Glomerular visceral epithelial cell (primary cell): ENCODE measurements around the gene AOPEP.

ENCODE experiments used
- DNase-seq: peaks from one replicate; pipeline ENCODE4 v3.0.0-alpha.2; 2016; ENCODE audit errors: extremely low spot score

Gene AOPEP

DNA sequence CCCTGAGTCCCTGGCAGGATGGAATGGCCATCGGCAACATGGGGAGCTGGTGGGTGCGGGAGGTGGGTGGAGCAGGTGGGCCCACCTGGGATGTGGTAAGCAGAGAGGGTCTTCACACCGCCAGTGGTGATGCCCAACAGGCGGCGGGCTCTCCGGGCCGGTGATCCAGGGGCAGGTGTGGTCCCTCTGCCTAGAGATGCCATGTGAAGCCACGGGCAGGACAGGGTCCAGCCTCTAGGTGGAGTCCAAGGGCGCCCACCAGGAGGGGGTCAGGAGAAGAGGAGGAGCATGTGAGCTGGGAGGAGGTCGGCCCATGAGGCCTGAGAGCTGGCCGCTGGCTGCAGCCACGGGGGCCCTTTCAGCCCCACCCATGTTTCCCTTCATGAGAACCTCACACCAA is 369.9 kb downstream of the AOPEP start:
- DNase-seq: no peak

DNA sequence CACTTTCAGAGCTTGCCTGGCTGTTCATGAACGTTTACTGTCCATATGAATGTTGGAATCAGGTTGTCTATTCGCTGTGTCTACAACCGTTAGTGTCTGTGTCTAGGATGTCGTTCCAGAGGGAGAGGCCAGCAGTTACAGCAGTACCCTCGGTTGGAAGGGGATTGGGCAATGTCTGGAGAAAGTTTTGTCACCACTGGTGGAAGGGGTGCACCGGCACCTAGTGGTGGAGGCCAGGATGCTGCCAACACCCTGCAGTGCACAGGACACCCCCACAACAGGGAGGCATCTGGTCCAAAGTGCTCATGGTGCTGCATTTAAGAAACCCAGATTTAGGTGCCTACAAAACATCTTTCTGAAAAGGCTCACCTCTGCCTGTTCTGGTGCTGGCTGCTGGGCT is 370.3 kb downstream of the AOPEP start:
- DNase-seq: no peak

DNA sequence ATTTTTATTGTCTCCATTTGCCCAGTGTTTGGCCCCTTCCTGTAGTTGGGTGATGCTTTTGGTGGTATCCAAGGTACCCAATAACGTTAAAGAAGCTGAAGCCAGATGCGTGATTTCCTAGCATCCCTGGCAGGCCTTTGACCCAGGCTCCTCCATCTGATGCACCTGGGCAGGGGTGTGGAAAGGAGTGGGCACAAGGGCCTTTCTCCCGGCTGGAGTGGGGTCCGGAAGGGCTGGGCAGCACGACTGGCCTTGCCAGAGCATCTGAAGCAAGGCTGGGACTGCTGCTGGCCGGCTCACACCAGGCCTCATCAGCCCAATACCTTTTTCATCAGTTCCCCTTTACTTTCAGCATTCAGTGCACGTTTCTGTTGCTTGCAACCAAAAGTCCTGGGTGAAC is 370.8 kb downstream of the AOPEP start:
- no peak for DNase-seq

DNA sequence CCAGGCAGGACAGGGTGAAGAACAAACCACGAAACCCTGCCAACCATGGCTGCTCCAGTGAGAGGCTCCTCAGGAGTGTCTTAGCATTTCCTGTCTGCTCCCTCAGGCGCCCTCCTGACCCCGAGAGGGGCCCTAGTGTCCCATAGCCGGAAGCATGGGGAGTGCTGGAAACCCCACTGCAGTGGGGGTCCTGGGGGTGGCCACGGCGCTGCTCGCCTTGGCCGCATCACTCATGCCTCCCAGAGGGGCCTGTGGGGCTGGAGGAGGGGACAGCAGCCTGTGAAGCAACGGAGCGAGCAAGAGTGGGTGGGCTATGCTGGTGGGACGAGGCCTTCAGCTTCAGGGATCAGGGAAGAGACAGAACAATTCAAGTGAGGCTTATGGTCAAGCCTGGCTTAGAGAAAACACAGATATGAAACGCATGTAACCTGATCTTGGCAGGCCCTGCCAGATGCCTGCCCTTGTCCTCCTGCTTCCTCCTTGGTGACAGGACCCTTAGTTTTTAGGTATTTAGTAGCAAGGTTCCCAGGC is 372.0 kb downstream of the AOPEP start:
- peak; percentile 41 for DNase-seq

DNA sequence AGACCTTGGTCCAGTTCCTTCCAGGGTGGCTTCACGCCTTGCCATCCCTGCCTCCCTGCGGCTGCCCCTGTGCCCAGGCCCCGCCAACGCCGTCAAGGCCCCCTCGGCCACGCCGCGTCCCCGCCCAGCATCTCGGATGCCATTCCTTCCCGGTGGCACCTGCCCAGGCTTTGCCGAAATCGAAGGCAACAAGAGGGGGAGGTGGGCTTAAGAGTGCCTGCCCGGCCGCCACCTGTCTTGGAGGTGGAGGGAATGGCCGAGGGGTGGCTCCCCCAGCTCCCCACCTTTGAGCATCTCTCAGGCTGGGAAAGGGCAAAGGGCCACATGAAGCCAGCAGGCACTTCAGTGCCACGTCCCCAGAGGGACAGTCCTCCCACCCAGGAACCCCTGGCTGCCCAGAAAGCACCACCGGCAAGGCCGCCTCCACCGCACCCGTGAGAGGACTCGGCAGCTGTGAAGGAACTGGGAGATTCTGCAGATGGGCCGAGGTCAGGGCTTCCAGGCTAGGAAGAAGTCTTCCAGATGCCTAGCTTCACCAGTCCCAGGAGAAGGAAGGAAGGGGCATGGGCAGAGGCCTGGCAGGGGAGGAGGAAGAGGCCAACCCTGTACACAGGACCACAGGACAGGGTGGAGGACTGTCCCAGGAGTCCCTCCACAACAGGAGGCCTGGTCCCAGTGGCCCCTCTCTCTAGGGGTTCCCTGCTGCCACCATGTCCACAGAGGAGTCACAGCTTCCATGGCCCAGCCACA is 373.0 kb downstream of the AOPEP start:
- no peak for DNase-seq

DNA sequence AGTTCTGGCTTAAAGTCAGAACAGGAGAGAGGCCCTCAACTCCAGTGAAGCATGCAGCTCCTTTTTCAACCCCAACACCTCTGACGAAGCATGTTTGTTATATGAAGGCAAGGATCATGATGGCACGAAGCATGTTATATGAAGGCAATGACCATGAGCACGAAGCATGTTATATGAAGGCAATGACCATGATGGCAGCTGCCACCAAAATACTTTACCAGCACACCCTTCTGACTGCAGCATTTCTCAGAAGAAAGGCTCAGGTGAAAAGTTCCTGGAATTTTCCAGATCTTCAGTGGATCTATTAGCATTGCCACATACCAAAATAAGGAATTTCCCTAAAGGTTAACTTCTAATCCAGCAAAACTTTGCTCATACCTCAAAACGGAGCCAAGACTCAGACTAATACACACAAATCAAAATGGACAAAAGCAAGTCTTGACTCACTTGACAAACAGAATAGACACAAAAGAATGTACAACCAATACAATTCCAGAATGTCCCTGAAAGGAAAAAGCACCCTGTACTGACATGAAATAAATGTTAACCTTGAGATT is 373.6 kb downstream of the AOPEP start:
- peak; percentile 52 for DNase-seq

DNA sequence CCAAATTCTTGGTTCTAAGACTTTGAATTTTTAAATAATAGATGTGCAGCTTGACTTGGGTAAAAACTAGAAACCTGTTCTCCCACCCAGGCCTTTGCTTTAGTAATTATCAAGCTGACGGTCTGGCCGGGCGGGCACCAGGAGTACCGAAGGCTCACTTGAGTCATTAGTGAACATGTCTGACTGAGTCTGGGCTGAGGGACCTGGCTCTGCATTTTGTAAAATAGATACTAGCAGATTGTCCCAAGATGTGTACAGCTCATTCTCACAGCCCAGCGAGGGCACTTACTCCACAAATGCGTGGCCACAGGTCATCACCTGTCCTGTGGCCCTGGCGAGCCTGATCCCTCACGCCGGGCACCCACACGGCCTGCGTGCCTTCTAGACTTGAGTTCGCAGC is 374.8 kb downstream of the AOPEP start:
- DNase-seq: no peak

DNA sequence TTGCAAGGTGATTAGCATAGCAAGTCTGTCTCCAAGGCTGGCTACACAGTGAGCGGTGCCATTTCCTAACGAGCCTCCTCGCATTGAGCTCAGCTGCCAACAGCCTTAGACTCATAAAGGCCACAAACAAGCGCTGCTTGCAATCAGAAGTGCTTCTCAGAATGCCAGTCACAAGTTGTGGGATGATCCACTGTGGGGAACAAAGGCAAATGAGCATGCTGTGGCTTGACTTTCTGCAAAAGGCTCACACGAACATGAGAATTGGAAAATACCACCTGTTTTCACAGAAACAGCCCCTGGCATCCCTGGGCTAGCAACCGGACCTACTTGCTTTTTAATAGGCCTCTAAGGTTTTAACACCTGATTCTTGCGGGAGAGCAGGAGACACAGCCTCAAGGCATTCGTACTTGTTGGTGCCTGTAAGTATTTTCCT is 375.5 kb downstream of the AOPEP start:
- DNase-seq: no peak

DNA sequence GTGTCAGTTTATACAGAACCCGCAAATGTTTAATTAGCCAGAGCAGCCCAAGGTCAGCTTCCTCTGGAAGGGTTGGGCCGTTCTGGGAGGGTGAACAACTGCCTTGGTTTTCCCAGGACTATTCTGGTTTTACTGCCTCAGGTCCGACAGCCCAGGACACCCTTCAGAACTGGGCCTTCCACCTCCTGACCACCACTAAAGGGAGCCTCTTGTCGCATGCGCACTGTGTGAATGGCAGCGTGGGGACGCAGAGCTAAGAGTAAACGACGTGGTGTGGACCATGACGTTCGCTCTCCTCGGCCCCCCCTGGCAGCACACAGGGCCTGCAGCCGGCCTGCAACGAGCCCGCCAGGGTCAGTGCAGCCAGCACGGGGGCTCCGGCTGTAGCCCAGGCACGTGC is 376.1 kb downstream of the AOPEP start:
- no peak for DNase-seq

DNA sequence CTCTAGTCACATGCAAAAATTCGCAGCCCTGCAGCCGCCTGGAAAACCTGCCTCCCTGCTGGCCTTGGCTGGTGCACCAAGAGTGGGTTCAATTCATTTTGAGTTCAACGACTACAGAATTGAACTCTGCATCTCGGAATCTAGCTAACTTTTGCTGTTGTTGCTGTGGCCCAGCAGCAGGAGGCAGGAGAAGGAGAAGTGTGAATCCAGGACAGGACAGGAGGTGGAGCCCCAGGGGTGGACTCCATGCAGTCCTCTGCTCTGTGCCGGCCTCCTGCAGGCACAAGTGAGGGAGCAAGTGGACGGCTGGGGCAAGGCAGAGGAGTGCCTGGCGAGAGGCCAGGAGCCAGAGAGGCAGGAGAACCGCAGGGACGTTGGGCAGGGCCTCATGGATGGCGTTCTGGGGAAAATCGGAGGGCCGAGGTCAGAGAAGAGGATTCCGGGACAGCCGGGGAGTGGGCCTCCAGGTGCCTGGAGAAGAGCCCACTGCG is 376.8 kb downstream of the AOPEP start:
- no peak for DNase-seq

DNA sequence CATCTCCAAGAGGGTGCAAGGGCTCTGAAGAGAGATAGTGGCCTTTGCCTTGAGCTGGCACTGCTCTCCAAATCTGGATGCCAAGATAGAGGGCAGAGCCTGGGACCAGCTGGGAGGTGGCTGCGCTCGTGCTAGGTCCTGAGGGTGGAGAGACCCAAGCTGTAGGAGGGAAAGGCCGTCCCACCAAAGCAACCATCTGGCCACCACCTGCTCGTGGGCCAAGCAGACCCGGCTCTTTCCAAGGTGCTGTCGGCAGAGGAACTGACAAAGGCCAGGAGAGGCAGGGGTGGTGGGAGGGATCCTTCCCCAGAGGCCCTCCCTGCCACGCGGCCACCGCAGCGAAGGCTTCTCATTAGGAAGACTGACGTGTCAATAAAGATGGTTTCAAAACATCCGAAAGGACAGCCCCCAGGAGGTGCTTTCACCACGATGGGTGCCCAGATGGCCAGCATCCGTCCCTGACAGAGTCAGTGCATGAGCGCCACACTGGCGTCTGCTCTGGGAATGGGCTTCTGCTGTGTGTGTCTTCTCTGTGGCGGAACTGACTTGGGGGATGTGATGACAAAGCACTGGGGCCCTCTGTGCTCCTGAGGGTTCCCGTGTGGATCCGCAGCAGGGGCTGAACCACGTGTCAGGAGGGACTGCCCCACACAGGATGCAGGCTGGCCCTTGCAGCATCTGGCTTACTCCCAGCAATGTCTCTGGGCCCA is 377.5 kb downstream of the AOPEP start:
- DNase-seq: no peak

DNA sequence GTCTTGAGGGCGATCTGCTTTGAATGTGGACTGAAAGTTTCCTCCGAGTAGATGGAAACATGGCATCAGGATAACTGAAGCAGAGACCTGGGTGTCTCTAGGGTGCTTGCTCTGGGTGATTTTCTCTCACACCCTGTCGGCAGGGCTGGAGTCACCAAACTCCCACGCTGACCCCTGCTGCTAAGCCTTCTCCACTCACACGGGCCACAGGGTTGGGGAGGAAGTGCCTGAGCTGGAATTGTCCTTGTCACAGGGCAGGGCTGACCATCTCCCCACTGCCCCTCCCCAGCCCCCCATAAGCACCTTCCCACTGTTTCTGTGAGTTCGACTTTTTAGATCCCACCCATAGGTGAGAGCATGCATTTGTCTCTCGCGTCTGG is 378.1 kb downstream of the AOPEP start:
- no peak for DNase-seq

DNA sequence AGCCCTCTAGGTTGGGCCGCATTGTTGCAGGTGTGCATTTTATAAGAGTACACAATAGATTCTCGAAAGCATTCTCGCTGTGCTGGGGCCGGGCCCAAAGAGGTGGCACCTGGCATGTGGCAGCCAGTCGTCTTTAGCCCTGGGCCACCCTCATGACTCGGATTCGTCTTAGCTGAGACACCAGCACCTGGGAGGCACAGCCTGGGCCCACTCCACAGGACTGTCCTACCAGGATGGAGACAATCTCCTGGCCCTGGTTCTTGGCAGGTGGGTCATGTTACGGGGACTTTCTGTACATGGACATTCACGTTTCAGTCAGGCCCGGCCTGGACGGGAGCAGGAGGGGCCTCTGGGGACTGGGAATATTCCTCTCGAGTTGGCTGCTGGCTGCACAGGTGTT is 378.5 kb downstream of the AOPEP start:
- DNase-seq: no peak

DNA sequence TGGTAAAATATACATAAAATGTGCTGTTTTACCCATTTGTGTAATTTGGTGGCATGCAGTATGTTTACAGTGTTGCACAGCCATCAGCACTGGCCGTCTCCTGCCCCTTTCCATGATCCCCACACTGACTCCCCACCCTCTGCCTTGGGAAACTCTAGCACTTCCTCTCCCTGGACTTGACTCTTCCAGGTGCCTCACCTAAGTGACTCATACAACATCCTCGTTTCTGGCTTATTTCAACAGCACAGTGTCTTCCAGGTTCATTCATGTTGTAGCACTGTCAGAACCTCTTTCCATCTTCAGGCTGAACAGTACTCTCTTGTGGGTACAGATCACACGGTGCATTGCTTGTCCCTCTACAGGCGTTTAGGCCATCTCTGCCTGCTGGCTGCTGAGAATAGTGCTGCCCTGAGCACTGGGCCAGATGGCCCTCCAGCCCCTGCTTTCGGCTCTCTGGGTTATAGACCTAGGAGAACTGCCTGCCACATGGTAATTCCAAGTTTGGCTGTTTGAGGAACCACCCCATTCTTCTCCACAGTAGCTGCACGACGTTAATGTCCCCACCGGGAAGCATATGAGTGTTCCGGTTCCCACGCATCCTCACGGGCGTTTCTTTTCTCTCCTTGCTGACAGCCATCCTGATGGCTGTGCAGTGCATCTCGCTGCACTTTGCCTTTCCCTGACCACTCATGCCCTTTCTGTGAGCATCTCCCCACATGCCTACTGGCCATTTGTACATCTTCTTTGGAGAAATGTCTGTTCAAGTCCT is 379.2 kb downstream of the AOPEP start:
- no peak for DNase-seq

DNA sequence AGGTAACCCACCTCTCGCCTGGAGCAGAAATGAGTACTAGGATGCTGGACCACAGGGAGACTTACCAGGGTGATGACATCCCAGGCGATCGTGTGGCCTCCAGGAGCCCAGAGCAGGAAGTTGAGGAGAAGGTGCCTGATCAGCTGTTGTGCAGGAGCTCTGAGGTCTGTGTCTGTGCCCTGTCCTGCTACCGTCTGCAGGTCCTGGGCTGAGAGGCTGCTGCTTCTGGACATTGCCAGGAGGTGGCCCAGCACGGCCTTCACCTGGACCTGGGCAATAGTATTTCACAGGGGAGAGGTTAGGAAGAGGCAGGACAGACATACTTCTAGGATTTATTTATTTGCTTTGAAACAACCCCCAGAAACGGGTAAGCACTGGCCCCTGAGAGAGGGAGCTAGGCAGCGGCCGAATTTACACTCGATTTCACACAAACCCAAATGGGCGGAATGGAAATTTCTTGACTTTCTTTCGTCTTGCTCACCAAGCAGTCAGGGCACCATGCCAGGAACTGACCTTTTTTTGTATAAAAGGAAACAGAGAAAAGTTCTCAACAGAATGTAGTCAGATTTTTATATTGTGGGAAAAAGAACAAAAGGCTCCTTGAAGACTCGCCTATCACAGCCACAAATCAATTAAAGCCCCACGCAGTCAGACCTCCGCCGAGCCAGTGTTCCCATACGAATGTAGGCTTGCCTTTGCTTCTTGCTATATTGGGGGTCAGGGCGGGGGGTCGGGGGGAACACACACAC is 380.7 kb downstream of the AOPEP start:
- peak; percentile 85 for DNase-seq

DNA sequence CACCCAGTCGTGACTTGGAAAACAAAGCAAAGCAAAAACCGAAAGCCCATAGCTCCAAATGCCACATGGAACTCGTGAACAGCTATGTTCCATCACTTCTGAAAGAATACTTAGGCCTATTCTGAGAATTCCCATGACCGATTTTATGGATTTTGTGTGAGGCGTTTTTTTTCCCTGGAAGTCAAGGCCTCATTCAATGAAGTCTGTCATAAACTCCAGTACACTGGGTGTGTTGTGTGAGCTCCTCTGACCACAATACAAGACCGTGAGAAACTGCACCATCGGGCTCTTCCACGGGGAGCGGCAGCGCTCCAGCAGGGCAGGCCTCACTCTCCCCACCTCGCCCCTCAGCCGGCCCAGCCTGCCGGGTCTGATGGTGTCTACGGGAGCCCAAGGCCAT is 381.5 kb downstream of the AOPEP start:
- no peak for DNase-seq

DNA sequence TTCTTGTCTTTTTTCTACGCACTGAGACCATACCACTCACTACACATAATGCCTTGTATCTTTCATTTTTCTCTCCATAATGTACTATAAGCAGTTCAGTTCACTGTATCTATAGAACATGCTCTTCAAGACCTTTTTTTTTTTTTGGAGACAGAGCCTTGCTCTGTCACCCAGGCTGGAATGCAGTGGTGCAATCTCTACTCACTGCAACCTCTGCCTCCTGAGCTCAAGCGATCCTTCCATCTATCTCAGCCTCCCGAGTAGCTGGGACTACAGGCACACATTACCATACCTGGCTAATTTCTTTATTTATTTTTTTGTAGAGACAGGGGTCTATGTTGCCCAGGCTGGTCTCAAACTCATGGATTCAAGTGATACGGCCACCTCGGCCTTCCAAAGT is 382.3 kb downstream of the AOPEP start:
- no peak for DNase-seq

DNA sequence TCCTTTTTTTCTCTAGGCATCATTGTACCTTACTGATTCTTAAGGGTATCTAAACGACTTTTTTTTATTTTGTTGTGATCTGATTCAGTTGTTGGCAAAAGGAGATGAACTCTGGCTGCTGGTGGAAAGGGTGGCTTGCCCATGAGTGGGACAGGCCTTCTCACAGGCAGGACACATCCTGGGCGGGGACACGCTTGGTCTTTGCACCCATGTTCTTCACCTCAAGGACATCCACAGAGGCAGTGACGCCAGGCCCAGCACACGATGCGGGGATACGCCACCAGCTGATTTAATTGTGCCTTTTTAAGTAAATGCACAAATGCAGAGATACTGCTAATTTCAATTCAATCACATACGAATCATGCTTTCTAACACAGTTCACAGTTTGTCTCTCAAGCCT is 383.0 kb downstream of the AOPEP start:
- no peak for DNase-seq

DNA sequence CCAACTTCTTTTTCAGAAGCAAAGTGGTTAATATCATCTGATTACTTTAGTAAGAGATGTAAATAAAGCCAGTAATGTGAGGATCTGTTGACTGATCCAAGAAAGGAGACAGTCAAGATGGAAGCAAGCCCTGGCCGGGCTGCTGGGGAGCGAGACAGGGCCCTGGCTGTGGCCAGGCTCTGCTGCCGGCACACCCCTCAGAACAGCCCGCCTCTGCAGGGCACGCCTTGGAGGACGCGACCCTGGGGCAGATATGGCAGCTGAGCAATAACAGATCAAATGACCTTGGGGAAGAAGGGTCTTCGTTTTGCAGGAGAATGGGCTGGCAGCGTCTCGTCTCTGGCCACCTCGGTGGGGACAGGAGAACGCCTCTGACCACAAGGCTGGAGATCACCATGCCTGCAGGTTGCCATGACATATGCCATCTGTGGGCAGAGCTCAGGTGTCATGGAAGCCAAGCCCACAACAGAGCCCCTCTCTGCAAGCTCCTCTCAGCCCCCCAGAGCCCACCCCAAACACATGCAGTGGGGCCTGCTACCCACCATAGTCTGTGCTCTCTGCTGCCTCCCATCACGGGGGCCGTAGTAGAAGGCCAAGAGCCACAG is 384.5 kb downstream of the AOPEP start:
- DNase-seq: no peak

DNA sequence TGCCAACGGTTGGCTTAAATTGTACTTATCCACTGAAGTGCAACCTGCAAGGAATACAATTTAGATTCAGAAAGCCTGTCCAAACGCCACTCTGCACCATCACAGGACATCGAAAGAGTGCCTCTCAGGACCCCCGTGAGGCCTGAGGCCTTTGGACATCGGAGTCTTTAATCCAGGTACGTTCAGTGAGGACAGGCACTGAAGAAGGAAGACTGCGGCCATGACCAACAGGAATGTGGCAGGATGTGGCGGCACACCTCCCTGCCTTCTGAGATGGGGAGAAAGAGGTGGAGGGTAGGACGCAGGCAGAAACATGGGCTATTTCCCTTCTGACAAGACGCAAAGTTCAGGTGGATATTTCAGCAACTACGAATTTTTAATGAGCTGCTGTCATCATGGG is 385.2 kb downstream of the AOPEP start:
- no peak for DNase-seq
